ENCODE measurements around the gene HBM. TPM values are rescaled to one million over a fixed set of nuclear protein-coding genes. Genes with fewer than 3 reads are reported as not detected.

Gene HBM
- total RNA-seq, 4 donors from 2014 or later, result 3.0 TPM; not detected in 3

DNA sequence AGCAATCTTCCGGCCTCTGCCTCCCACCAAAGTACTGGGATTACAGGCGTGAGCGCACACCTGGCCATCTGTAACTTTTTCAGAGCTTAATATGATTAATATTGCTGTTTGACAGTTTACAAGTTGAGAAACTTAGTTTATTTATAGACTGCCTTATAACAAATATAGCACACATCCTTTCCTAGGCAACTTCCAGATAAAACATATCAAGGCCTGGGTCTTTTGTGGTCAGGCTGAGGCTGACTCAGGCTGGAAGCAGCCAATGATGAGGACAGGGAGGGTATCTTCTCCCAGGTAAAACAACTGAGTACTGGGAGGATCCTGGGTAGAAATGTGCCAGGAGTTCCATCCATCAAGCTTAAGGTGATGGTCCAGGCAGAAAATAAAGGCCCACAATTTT, 47.2 kb downstream of the HBM start:
- ATAC-seq, result no peak
- H3K27me3 ChIP-seq, result no peaks in the 10 kb centered on the region
- H3K4me1 ChIP-seq, result no peaks in the 10 kb centered on the region
- no peaks in the 10 kb centered on the region for H3K9me3 ChIP-seq
- no peak overlapping the region for H3K4me3 ChIP-seq
- TF ChIP-seq POLR2AphosphoS5 (IDR thresholded peaks at IDR 0.05), result no peak
- TF ChIP-seq, protein P1, sequence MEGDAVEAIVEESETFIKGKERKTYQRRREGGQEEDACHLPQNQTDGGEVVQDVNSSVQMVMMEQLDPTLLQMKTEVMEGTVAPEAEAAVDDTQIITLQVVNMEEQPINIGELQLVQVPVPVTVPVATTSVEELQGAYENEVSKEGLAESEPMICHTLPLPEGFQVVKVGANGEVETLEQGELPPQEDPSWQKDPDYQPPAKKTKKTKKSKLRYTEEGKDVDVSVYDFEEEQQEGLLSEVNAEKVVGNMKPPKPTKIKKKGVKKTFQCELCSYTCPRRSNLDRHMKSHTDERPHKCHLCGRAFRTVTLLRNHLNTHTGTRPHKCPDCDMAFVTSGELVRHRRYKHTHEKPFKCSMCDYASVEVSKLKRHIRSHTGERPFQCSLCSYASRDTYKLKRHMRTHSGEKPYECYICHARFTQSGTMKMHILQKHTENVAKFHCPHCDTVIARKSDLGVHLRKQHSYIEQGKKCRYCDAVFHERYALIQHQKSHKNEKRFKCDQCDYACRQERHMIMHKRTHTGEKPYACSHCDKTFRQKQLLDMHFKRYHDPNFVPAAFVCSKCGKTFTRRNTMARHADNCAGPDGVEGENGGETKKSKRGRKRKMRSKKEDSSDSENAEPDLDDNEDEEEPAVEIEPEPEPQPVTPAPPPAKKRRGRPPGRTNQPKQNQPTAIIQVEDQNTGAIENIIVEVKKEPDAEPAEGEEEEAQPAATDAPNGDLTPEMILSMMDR (IDR thresholded peaks at IDR 0.05), result no peak
- no peak for TF ChIP-seq EP300 (IDR thresholded peaks at IDR 0.05)
- TF ChIP-seq POLR2A (IDR thresholded peaks at IDR 0.05), result no peak
- 90 to 94% methylated on average over 3 of the region's 3 CpGs for WGBS, 2 donors (ENCODE audit: low coverage in 1 of 2)
- no peak overlapping the region for H3K27ac ChIP-seq
- H3K36me3 ChIP-seq, result peaks cover 0 to 100% of the 10 kb centered on the region in 2 donors

Small RNA genes within 50 kb of the gene (small RNA-seq; reads per million reads assigned to genes)
- gene RF00019, result 0 reads per million in 4 donors

Other genes starting within 250 kb of the HBM start
- 1 to 10 TPM; 2.6 to 5.1 (median 4.5) TPM for gene POLR3K, start 112.4 kb upstream of the HBM start, total RNA-seq
- 10 to 100 TPM; 25.6 to 34.4 (median 28.5) TPM for gene SNRNP25, start 112.2 kb upstream of the HBM start, total RNA-seq
- 10 to 100 TPM; 21.0 to 52.3 (median 33.0) TPM for gene RHBDF1, start 93.3 kb upstream of the HBM start, total RNA-seq
- gene MPG, start 87.8 kb upstream of the HBM start, total RNA-seq, result 100 to 1,000 TPM in 2 of 4 donors, 10 to 100 TPM in 2; 57.4 to 114 (median 92.4) TPM
- 10 to 100 TPM in 3 of 4 donors, 1 to 10 TPM in 1; 6.5 to 15.7 (median 13.9) TPM for gene NPRL3, start 27.3 kb upstream of the HBM start, total RNA-seq
- not detected for gene HBZ, start 13.3 kb upstream of the HBM start, total RNA-seq
- 10 to 100 TPM in 3 of 4 donors, not detected in 1; 40.9 to 72.6 (median 57.7) TPM for gene HBA2, start 6.9 kb downstream of the HBM start, total RNA-seq
- 10 to 100 TPM in 3 of 4 donors, not detected in 1; 15.5 to 96.7 (median 53.1) TPM for gene HBA1, start 10.7 kb downstream of the HBM start, total RNA-seq
- gene HBQ1, start 14.5 kb downstream of the HBM start, total RNA-seq, result not detected
- 100 to 1,000 TPM in 1 of 4 donors, 10 to 100 TPM in 3; 34.7 to 112 (median 59.6) TPM for gene LUC7L, start 63.5 kb downstream of the HBM start, total RNA-seq
- gene FAM234A, start 68.8 kb downstream of the HBM start, total RNA-seq, result 100 to 1,000 TPM in 2 of 4 donors, 10 to 100 TPM in 2; 54.5 to 123 (median 93.2) TPM
- gene RGS11, start 110.0 kb downstream of the HBM start, total RNA-seq, result 10 to 100 TPM in 2 of 4 donors, 1 to 10 TPM in 2; 3.0 to 11.5 (median 10.1) TPM
- 1 to 10 TPM; 1.2 to 2.7 (median 1.8) TPM for gene ARHGDIG, start 114.6 kb downstream of the HBM start, total RNA-seq
- under 1 TPM in 2 of 4 donors, not detected in 2; 0.81 to 0.93 TPM for gene PDIA2, start 117.2 kb downstream of the HBM start, total RNA-seq
- 10 to 100 TPM; 26.0 to 58.8 (median 32.9) TPM for gene AXIN1, start 186.7 kb downstream of the HBM start, total RNA-seq
- 10 to 100 TPM; 47.7 to 93.5 (median 55.8) TPM for gene MRPL28, start 204.6 kb downstream of the HBM start, total RNA-seq
- gene PGAP6, start 216.0 kb downstream of the HBM start, total RNA-seq, result 10 to 100 TPM; 19.9 to 47.6 (median 24.3) TPM
- 100 to 1,000 TPM in 3 of 4 donors, 10 to 100 TPM in 1; 61.1 to 169 (median 136) TPM for gene NME4, start 231.2 kb downstream of the HBM start, total RNA-seq
- 10 to 100 TPM; 11.7 to 25.4 (median 19.9) TPM for gene DECR2, start 235.9 kb downstream of the HBM start, total RNA-seq

All from gastroesophageal sphincter (tissue), 4 donors.